TTC549 (cell line): ENCODE results near the gene SH3D19.
"Not testable (repeated sequence)": the region's sequence is repeated elsewhere in the genome, so short reads cannot be mapped to it uniquely, and the experiment has no call there.

Source experiments
- FAIRE-seq: peaks from 2 replicates; lab custom pipeline; 2012; peaks lifted over from hg19 to GRCh38; lab: Jason Lieb, UNC

The SH3D19 gene

DNA sequence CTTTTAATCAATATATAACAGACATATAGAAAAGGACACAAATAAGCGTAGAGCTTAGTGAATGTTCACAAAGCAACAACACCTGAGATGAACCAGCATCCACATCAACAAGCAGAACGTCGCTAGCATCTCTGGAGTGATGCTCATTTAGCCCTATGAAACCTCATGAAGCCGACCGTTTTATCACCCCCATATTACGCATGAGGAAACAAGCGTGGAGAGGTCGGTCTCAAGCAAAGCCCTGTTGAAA is 226.5 kb downstream of the SH3D19 start:
- FAIRE-seq, result no peak

DNA sequence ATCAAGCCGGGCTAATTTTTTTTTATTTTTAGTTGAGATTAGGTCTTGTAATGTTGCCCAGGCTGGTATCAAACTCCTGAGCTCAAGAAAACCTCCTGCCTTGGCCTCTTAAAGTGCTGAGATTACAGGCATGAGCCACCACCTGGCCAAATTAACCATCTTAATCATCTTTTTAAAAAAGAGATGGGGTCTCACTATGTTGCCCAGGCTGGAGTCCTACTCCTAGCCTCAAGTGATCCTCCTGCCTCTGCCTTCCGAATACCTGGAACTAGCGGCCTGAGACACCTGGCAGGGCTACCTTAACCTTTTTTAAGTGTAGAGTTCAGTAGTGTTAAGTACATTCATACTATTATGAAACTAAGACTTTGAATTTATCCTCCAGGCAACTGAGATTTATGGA is 227.6 kb downstream of the SH3D19 start:
- FAIRE-seq, result no peak

- FAIRE-seq, result no peak
These were observed 230.3 kb downstream of the SH3D19 start for GRCh38 chr4:151095142-151095541.

- FAIRE-seq, result no peak
These were observed 231.1 kb downstream of the SH3D19 start for GRCh38 chr4:151094290-151094751.

DNA sequence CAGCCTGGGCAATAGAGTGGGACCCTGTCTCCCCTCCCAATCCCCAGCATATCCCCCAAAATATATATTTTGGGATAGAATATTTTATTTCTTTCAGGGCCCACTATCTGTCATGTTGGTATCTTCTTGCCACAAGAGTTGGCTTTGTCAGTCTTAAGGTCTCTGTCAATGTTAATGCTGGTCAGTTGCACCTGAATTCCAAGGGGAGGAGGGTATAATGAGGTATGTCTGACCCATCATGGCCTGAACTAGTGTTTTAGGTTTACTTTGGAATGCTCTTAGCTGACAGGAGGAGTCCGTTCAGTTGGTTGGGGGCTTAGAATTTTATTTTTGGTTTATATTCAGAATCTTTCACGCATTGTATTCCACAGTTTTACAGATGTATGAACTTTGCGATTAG is 232.2 kb downstream of the SH3D19 start:
- FAIRE-seq, result no peak

DNA sequence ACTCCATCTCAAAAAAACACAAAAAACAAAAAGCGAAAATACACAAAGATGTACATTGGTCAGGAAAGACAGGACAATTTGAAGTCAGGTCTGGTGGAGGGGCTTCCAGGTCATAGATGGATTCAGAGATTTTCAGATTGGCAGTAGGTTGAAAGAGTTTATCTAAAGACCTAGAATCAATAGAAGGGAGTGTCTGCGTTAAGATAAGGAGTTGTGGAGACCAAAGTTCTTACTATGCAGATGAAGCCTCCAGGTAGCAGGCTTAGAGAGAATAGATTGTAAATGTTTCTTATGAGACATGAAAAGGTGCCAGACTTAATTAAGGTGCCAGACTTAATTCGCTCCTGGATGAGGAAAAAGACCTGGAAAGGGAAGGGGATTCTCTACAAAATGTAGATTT is 232.9 kb downstream of the SH3D19 start:
- no peak for FAIRE-seq

- FAIRE-seq, result no peak
These were observed 234.4 kb downstream of the SH3D19 start for GRCh38 chr4:151091047-151091446.

GRCh38 chr4:151087467-151087866 is 237.9 kb downstream of the SH3D19 start:
- FAIRE-seq, result no peak

- not testable (repeated sequence) for FAIRE-seq
These were observed 247.4 kb downstream of the SH3D19 start for GRCh38 chr4:151077978-151078377.

DNA sequence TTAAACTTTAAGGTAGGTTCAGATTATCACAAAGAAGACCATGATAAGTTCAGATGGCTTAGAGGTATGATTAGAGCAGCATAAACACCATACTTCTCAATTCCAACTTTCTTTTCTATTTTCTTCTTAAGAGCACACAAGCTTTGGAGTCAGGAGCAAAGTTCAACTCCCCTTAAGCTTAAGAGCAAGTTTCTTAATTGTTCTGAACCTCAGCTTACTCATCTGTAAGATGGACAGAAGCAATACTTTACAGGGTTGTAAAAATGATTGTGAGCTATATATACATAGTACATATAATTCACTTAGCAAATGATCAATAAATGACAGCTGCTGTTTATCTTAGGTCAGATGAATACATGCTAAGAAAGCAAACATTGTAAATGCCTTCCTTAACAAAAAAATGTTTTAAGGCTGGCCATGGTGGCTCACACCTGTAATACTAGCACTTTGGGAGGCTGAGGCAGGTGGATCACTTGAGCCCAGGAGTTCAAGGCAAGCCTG is 250.9 kb downstream of the SH3D19 start:
- no peak for FAIRE-seq
